Cardiac fibroblast (primary cell): ENCODE results near the gene SPPL2B.
"Not testable (repeated sequence)": the region's sequence is repeated elsewhere in the genome, so short reads cannot be mapped to it uniquely, and the experiment has no call there.

ENCODE experiments used
- DNase-seq, 2 donors: peaks; one replicate each; pipeline versions ENCODE4 v3.0.0 to v3.0.0-alpha.2; 2010; ENCODE audit warnings: low read depth in 2 of 2
- H3K4me3 ChIP-seq, 2 donors: replicated peaks in 1 of 2; 1 replicate in 1 of 2; 2 replicates in 1 of 2; pipeline ENCODE4 v1.5.1; 2011; ENCODE audit warnings: low read depth in 2 of 2, low read length in 2 of 2, mild to moderate bottlenecking in 2 of 2, moderate library complexity in 1 of 2
- TF ChIP-seq, protein P1 (sequence below): IDR thresholded peaks from one replicate; pipeline ENCODE4 v1.5.1; 2011; ENCODE audit warnings: low read depth, mild to moderate bottlenecking, low read length, inconsistent platforms

SPPL2B gene

DNA sequence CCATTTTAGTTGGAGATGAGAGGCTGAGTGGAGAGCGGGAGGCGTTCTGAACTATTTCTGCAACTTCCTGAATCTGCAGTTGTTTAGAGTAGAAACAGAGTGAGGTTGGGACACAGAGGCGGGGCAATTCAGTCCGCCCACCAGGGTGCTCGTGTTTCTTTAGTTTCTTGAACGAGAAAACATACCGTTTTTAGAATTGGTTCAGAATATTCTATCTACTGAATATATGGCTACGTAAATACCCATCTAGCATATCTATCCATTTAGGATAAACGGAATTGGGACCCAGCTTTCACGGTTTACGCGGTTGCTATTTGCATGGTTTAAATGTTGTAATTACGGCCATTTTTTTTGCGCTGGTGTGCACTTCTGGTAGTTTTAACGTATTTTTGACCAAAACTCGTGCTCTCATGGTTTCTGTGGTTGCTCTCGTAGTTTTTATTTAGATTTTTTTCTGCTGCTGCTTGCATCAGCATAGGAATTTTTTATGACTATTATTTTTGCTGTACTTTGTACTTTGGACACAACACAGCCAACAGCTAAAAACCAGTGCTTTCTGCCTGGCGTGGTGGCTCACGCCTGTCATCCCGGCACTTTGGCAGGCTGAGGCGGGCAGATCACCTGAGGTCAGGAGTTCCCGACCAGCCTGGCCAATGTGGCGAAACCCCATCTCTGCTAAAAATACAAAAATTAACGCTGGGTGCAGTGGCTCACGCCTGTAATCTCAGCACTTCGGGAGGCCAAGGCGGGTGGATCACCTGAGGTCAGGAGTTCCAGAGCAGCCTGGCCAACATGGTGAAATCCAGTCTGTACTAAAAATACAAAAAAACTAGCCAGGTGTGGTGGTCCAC is 66.2 kb downstream of the SPPL2B start:
- TF ChIP-seq, protein P1, sequence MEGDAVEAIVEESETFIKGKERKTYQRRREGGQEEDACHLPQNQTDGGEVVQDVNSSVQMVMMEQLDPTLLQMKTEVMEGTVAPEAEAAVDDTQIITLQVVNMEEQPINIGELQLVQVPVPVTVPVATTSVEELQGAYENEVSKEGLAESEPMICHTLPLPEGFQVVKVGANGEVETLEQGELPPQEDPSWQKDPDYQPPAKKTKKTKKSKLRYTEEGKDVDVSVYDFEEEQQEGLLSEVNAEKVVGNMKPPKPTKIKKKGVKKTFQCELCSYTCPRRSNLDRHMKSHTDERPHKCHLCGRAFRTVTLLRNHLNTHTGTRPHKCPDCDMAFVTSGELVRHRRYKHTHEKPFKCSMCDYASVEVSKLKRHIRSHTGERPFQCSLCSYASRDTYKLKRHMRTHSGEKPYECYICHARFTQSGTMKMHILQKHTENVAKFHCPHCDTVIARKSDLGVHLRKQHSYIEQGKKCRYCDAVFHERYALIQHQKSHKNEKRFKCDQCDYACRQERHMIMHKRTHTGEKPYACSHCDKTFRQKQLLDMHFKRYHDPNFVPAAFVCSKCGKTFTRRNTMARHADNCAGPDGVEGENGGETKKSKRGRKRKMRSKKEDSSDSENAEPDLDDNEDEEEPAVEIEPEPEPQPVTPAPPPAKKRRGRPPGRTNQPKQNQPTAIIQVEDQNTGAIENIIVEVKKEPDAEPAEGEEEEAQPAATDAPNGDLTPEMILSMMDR = no peak
- H3K4me3 ChIP-seq = no peak overlapping the region
- DNase-seq = no peak

DNA sequence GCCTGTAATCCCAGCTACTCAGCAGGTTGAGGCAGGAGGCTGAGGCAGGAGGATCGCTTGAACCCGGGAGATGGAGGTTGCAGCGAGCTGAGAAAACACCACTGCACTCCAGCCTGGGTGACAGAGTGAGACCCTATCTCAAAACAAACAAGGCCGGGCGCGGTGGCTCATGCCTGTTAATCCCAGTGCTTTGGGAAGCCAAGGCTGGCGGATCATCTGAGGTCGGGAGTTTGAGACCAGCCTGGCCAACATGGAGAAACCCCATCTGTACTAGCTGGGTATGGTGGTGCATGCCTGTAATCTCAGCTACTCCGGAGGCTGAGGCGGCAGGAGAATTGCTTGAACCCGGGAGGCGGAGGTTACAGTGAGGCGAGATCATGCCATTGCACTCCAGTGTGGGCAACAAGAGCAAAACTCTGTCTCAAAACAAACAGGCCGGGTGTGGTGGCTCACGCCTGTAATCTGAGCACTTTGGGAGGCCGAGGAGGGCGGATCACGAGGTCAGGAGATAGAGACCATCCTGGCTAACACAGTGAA is 66.9 kb downstream of the SPPL2B start:
- not testable (repeated sequence) for H3K4me3 ChIP-seq, DNase-seq

DNA sequence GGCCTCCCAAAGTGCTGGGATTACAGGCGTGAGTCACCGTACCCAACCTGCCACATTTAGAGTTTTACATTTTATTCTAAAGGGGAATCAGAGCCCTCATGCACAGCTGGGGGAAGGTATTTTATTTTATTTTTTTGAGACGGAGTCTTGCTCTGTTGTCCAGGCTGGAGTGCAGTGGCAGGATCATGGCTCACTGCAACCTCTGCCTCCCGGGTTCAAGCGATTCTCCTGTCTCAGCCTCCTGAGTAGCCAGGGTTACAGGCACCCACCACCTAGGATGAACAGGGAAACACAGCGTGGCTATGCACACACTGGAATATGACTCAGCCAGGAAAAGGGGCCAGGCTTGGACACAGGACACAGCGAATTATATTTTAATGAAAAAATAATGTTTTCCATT is 68.7 kb downstream of the SPPL2B start:
- DNase-seq, H3K4me3 ChIP-seq: not testable (repeated sequence)

DNA sequence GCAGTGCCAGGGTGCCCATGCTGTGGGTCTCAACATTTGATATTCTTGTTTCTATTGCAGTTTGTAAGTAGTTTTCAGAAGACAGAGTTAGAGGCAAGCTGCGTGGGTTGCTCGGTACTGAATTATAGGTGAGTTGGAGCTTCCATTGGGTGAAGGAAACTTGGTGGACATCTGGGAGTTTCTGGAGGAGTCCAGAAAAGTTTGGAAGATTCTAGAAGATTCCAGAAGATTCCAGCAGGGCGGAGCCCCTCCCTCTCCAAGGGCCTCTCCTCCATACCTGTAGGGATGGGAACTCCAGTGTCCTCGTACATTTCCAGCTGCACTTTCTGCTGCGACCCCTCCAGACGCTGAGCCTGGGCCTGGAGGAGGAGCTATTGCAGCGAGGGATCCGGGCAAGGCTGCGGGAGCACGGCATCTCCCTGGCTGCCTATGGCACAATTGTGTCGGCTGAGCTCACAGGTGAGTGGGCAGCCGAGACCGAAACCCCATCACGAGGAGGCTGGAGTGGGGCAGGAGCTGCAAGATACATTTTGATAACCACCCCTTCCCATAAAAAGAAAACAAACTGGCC is 70.3 kb downstream of the SPPL2B start:
- no peak for DNase-seq

DNA sequence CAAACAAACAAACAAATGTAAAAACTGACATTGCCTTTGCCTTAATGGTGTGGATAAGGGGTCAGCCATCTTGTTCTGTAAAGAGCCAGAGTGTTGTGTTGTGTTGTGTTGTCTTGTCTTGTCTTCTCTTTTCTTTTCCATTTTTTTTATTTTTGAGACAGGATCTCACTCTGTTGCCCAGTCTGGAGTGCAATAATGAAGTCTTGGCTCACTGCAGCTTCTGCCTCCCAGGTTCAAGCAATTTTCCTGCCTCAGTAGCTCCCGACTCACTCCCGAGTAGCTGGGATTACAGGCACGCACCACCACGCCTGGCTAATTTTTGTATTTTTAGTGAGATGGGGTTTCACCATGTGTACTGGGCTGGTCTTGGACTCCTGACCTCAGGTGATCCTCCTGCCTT is 71.1 kb downstream of the SPPL2B start:
- H3K4me3 ChIP-seq = no peak overlapping the region
- TF ChIP-seq, protein P1 = no peak
- DNase-seq = no peak

More for the DNA sequence above, 70.3 kb downstream of the SPPL2B start:
- TF ChIP-seq, protein P1 = no peak
- no peak overlapping the region for H3K4me3 ChIP-seq
